K562 (cell line): ENCODE data around the gene KNG1. TPM values are rescaled to one million over a fixed set of nuclear protein-coding genes. Genes with fewer than 3 reads are reported as not detected.

ENCODE experiments used
- NFATC3 ChIP-seq: fragments of 450-650 bp; IDR thresholded peaks from 2 replicates; pipeline ENCODE4 v1.6.1; 2017; ENCODE audit warnings: mild to moderate bottlenecking
- PHTF2 ChIP-seq: fragments of 250-450 bp; sonication (Bioruptor Pico); IDR thresholded peaks from 2 replicates; pipeline ENCODE4 v1.5.0; 2021; ENCODE audit warnings: mild to moderate bottlenecking
- PTBP1 ChIP-seq: fragments of 200-400 bp; formaldehyde crosslinking; IDR thresholded peaks from 2 replicates; pipeline ENCODE4 v1.6.1; 2017; ENCODE audit warnings: low read depth, low read length
- REST ChIP-seq, 2 experiments: fragments of 450-650 bp; formaldehyde crosslinking in 1 of 2; IDR thresholded peaks; 2 replicates each; pipeline versions ENCODE4 v1.4.0 to v1.6.1; 2014 to 2020; ENCODE audit warnings: mild to moderate bottlenecking in 2 of 2, borderline replicate concordance in 1 of 2, low read depth in 1 of 2
- STAG1 ChIP-seq: sonication (generic); formaldehyde crosslinking; IDR thresholded peaks from 2 replicates; pipeline ENCODE4 v1.5.0; 2020; ENCODE audit warnings: missing genetic modification reagents, borderline replicate concordance
- ZNF717 ChIP-seq: fragments of 250-450 bp; sonication (Bioruptor Pico); IDR thresholded peaks from 2 replicates; pipeline ENCODE4 v1.5.0; 2021
- polyA plus RNA-seq, 8 experiments: library from polyadenylated mRNA; depleted of rRNA in 4 of 8; stranded (reverse) in 5 of 8; unstranded in 3 of 8; fragments of >200 nt; fragmentation: Nextera tagmentation in 2 of 8; fragmentation: Illumina TruSeq in 1 of 8; extraction: Ambion mirVana in 2 of 8; extraction: Trizol in 1 of 8; gene quantifications; 2 replicates each; pipeline versions ENCODE4 v1.2.1 to v1.2.3, GENCODE V29; 2011 to 2014; ENCODE audit warnings: inconsistent platforms in 1 of 8, missing spikeins in 1 of 8
- total RNA-seq, 7 experiments: library from RNA; depleted of rRNA in 6 of 7; stranded (reverse); fragments of >200 nt in 6 of 7; fragmentation: Illumina TruSeq in 2 of 7; extraction: Trizol in 2 of 7; gene quantifications; 2 replicates each; pipeline versions ENCODE4 v1.2.1 to v1.2.3, GENCODE V29; 2011 to 2021; ENCODE audit warnings: low replicate concordance in 1 of 7

KNG1 gene
- total and polyA plus RNA-seq, 9 of the 15 experiments (the other 6 are each of a cell fraction or from before 2014, with no cell fraction given) = 0.09 TPM; not detected in 8

DNA sequence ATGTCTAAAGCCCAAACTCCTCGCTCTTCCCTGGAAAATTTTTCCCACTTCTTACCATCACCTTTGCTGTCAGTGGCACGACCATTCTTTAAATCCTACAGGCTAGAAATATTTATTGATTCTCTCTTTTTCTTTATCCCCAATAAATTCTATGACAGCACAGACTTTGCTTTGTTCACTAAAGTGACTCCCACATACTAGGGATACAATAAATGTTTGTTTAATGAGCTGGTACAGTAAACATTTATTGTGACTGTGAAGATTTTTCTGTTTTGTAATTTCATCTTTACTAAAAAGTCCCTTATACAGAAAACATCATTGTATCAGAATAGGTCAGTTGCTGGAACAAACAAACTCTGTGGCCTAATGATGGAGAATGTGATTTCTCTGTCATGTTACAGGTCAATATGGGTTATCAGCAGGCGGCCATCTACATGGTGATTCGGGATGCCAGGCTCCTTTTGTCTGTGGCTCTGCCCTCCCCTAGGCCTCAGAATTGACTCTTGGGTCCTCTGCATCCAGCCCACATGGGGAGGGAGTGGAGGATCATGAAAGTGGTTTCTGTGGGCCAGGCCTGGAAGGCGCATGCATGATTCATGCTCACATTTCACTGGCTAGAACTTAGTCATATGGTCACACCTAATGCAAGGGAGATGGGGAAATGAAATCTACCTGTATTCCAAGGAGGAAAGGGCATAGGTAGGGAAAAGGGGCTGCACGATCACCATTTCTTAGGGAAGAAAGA is 22.7 kb upstream of the KNG1 start (continued):
- TF ChIP-seq REST (IDR thresholded peaks at IDR 0.05; ENCODE audit: borderline replicate concordance) (no peak), REST (CRISPR knock-in tag; IDR thresholded peaks at IDR 0.05; ENCODE audit: low read depth) (no peak), STAG1 (no peak), PHTF2 (CRISPR knock-in tag) (no peak), NFATC3 (no peak), PTBP1 (no peak), ZNF717 (CRISPR knock-in tag) (no peak)
